Endothelial cell (in vitro differentiated cells): ENCODE results near the gene ARHGAP15. TPM values are rescaled to one million over a fixed set of nuclear protein-coding genes. Genes with fewer than 3 reads are reported as not detected.

ENCODE experiments used
- DNase-seq: peaks from one replicate; pipeline ENCODE4 v3.0.0; 2021; ENCODE audit warnings: low spot score
- H3K27ac Mint-ChIP-seq: one replicate; pipeline ENCODE4 v1.8.0; 2021; ENCODE audit warnings: mixed read lengths, inconsistent platforms; ENCODE audit not compliant: unreplicated experiment
- H3K27me3 Mint-ChIP-seq: one replicate; pipeline ENCODE4 v1.8.0; 2021; ENCODE audit warnings: mild to moderate bottlenecking, moderate library complexity, mixed read lengths, inconsistent platforms; ENCODE audit not compliant: unreplicated experiment
- H3K36me3 Mint-ChIP-seq: one replicate; pipeline ENCODE4 v1.8.0; 2021; ENCODE audit warnings: mild to moderate bottlenecking, low read depth, mixed read lengths, inconsistent platforms; ENCODE audit not compliant: unreplicated experiment
- H3K4me1 Mint-ChIP-seq: one replicate; pipeline ENCODE4 v1.8.0; 2021; ENCODE audit warnings: mild to moderate bottlenecking, mixed read lengths, inconsistent platforms; ENCODE audit not compliant: unreplicated experiment
- H3K4me3 Mint-ChIP-seq: one replicate; pipeline ENCODE4 v1.8.0; 2021; ENCODE audit warnings: mild to moderate bottlenecking, mixed read lengths, inconsistent platforms; ENCODE audit not compliant: unreplicated experiment
- H3K9me3 Mint-ChIP-seq: one replicate; pipeline ENCODE4 v1.8.0; 2021; ENCODE audit warnings: mixed read lengths, inconsistent platforms; ENCODE audit not compliant: unreplicated experiment
- total RNA-seq: library from RNA; stranded (reverse); fragmentation: NEBNext Ultra II Directional; extraction: Animal tissue kit (Norgen Biotek cat#: 25700); gene quantifications from one replicate; pipeline ENCODE4 v1.2.1, GENCODE V29; 2021; ENCODE audit not compliant: unreplicated experiment
- TF ChIP-seq, protein P1 (sequence below): fragments of 200-600 bp; sonication (generic); IDR thresholded peaks from one replicate; pipeline ENCODE4 v1.5.0; 2021; ENCODE audit warnings: antibody characterized with exemption; ENCODE audit not compliant: unreplicated experiment

Gene ARHGAP15
- total RNA-seq, 1 donor from 2014 or later, result not detected

DNA sequence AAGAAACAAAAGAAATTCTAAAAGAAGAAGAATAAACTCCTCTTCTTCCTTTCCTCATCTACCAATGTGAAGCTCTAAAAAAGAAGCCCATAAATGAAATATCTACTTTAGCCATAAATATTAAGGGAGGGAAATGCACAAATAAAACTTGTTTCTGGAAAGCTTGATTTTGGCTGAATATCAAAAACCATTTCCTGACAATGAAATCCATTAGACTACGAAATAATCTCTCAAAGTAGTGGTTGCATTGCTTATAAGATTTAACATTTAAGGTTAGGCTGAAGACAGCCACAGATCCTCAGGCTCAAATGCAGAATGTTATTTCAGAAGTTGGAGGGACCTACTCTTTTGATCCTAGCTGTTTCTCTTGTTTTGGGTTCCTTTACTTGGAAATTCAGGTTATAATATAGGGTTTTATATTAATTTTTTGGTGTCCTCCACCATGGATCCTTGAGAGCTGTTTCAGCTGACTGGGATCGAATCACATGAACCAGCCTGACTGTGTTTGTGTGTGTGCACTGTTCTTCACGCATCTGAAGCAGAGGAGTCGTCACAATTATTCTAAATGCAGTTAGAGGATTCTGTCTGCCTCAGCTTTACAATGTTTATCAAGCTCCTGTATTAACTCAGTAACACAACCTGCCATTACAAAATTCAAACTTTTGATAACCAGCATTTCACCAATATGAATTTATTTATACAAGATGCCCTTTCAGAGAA is 474.8 kb downstream of the ARHGAP15 start:
- Mint-ChIP-seq H3K27ac (no peak overlapping the region), H3K36me3 (no peaks in the 10 kb centered on the region), H3K4me3 (no peak overlapping the region), H3K4me1 (no peaks in the 10 kb centered on the region), H3K9me3 (no peaks in the 10 kb centered on the region), H3K27me3 (no peaks in the 10 kb centered on the region)
- no peak for DNase-seq
- TF ChIP-seq, protein P1, sequence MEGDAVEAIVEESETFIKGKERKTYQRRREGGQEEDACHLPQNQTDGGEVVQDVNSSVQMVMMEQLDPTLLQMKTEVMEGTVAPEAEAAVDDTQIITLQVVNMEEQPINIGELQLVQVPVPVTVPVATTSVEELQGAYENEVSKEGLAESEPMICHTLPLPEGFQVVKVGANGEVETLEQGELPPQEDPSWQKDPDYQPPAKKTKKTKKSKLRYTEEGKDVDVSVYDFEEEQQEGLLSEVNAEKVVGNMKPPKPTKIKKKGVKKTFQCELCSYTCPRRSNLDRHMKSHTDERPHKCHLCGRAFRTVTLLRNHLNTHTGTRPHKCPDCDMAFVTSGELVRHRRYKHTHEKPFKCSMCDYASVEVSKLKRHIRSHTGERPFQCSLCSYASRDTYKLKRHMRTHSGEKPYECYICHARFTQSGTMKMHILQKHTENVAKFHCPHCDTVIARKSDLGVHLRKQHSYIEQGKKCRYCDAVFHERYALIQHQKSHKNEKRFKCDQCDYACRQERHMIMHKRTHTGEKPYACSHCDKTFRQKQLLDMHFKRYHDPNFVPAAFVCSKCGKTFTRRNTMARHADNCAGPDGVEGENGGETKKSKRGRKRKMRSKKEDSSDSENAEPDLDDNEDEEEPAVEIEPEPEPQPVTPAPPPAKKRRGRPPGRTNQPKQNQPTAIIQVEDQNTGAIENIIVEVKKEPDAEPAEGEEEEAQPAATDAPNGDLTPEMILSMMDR, result no peak

DNA sequence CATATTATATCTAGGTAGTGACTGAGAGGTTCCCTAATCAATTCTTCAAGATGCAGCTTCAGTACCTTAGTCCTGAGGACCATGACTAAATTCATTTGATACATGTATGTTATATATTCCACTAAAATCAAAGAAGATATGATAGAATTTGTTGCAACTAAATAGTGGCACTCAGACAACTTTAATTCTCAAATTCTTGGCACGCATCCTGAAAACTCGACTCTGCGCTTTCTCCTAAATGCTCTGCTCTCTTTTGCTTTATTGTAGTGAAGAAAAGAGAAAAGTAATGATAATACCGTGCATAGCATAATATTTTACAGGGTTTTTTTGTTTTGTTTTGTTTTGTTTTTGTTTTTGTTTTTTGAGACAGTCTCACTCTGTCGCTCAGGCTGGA is 475.3 kb downstream of the ARHGAP15 start:
- Mint-ChIP-seq H3K27ac (no peak overlapping the region), H3K4me3 (no peak overlapping the region), H3K4me1 (no peaks in the 10 kb centered on the region), H3K36me3 (no peaks in the 10 kb centered on the region), H3K27me3 (no peaks in the 10 kb centered on the region), H3K9me3 (no peaks in the 10 kb centered on the region)
- TF ChIP-seq, protein P1, result no peak
- DNase-seq, result no peak

DNA sequence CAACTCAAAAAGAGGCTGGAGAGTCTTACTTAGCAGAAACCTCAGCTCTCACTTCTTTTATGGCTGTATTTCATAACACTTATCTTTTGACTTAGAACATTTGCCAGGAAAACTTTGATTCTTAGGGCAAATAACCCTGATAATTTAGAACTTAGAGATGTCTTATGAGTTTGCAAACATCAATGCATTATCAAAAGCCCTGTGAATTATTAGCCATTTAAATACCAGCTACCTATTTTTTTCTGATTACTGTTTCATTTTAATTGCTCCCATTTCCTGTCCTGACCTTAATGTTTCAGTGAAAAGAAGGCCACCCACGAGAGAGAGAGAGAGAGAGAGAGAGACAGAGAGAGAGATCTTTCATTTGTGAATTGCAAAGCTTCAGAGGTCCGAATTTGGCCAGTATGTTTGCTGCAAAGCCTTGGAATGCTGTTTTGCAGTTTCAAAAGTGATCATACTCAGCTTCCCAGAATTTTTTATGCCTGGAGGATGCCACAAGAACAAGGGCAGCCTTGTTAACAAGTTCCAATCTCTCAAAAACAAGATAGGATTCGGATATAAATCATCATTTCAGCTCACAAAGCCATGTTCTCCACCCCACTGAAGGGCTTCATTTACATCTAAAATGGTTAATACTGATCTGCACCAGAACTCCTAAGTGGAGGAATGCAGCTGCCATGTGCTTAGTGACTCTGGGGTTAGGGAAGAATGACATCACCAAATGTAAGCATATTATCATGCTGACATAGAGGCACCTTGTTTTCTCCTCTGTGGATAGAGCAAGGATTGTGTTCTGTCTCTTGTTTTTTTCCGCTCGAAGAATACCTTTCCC is 478.2 kb downstream of the ARHGAP15 start:
- Mint-ChIP-seq H3K27me3 (no peaks in the 10 kb centered on the region), H3K4me1 (no peaks in the 10 kb centered on the region), H3K4me3 (no peak overlapping the region), H3K36me3 (no peaks in the 10 kb centered on the region), H3K9me3 (no peaks in the 10 kb centered on the region), H3K27ac (no peak overlapping the region)
- DNase-seq, result no peak
- TF ChIP-seq, protein P1, result no peak

GRCh38 chr2:143608063-143608423 is 478.8 kb downstream of the ARHGAP15 start:
- Mint-ChIP-seq H3K4me3 (no peak overlapping the region), H3K27me3 (no peaks in the 10 kb centered on the region), H3K27ac (no peak overlapping the region), H3K36me3 (no peaks in the 10 kb centered on the region), H3K4me1 (no peaks in the 10 kb centered on the region), H3K9me3 (no peaks in the 10 kb centered on the region)
- no peak for DNase-seq
- TF ChIP-seq, protein P1, result no peak

- Mint-ChIP-seq H3K27ac (no peak overlapping the region), H3K36me3 (no peaks in the 10 kb centered on the region), H3K4me1 (no peaks in the 10 kb centered on the region), H3K4me3 (no peak overlapping the region), H3K27me3 (no peaks in the 10 kb centered on the region), H3K9me3 (no peaks in the 10 kb centered on the region)
- TF ChIP-seq, protein P1, result no peak
- no peak for DNase-seq
Observed at GRCh38 chr2:143608758-143609157, 479.5 kb downstream of the ARHGAP15 start.
